ENCODE measurements around the gene SARM1. TPM values are rescaled to one million over a fixed set of nuclear protein-coding genes. Genes with fewer than 3 reads are reported as not detected.

The SARM1 gene
- total RNA-seq, 1 donor = 16.4 TPM

- H3K4me3 ChIP-seq (ENCODE audit: low read depth, low read length) = no peak overlapping the region
- DNase-seq (ENCODE audit: low read depth) = no peak
These were observed 4.9 kb upstream of the SARM1 start for GRCh38 chr17:28366605-28367004.

GRCh38 chr17:28367641-28368305 lies 3.7 kb upstream of the SARM1 start:
- no peak overlapping the region for H3K4me3 ChIP-seq (ENCODE audit: low read depth, low read length)
- no peak for DNase-seq (ENCODE audit: low read depth)
- no peak for TF ChIP-seq CTCF (IDR thresholded peaks at IDR 0.05; ENCODE audit: insufficient read depth, low read depth, low read length)

More at GRCh38 chr17:28366605-28367004, 4.9 kb upstream of the SARM1 start:
- peak; percentile 9 for TF ChIP-seq CTCF (IDR thresholded peaks at IDR 0.05; ENCODE audit: insufficient read depth, low read depth, low read length)

GRCh38 chr17:28368306-28368831 lies 3.1 kb upstream of the SARM1 start:
- no peak overlapping the region for H3K4me3 ChIP-seq (ENCODE audit: low read depth, low read length)
- DNase-seq (ENCODE audit: low read depth) = no peak
- no peak for TF ChIP-seq CTCF (IDR thresholded peaks at IDR 0.05; ENCODE audit: insufficient read depth, low read depth, low read length)

GRCh38 chr17:28368915-28369683 lies 2.4 kb upstream of the SARM1 start:
- no peak for DNase-seq (ENCODE audit: low read depth)
- peak overlapping the region; percentile 62 for H3K4me3 ChIP-seq (ENCODE audit: low read depth, low read length)
- TF ChIP-seq CTCF (IDR thresholded peaks at IDR 0.05; ENCODE audit: insufficient read depth, low read depth, low read length) = no peak

GRCh38 chr17:28369684-28370034 lies 1.8 kb upstream of the SARM1 start:
- peak overlapping the region; percentile 62 for H3K4me3 ChIP-seq (ENCODE audit: low read depth, low read length)
- peak; percentile 13 for DNase-seq (ENCODE audit: low read depth)
- no peak for TF ChIP-seq CTCF (IDR thresholded peaks at IDR 0.05; ENCODE audit: insufficient read depth, low read depth, low read length)

- TF ChIP-seq CTCF (IDR thresholded peaks at IDR 0.05; ENCODE audit: insufficient read depth, low read depth, low read length) = no peak
- peak; percentile 98 for DNase-seq (ENCODE audit: low read depth)
- H3K4me3 ChIP-seq (ENCODE audit: low read depth, low read length) = peak within 1 kb of the TSS; percentile 73
These were observed 1.3 kb upstream of the SARM1 start, which contains the start of gene VTN for GRCh38 chr17:28370035-28370743. VTN (minus strand) TSS chr17:28370307; CDS start chr17:28370203, 104 bp downstream.

Measured in fibroblast of villous mesenchyme (primary cell).